Loucy (cell line): Measurements from ENCODE around the gene WDR1.

Source experiments
- H2AFZ ChIP-seq: fragments of 200-600 bp; sonication (generic); 2 replicates; pipeline ENCODE4 v1.6.0; 2016; ENCODE audit warnings: antibody characterized with exemption, mild to moderate bottlenecking, low read length, moderate library complexity
- H3F3A ChIP-seq: fragments of 200-600 bp; 2 replicates; pipeline ENCODE4 v1.6.0; 2016; ENCODE audit warnings: antibody characterized with exemption, low read depth, mild to moderate bottlenecking
- H3K27me3 ChIP-seq: fragments of 200-600 bp; sonication (generic); 2 replicates; pipeline ENCODE4 v1.6.1; 2014; ENCODE audit warnings: low read length, mild to moderate bottlenecking; ENCODE audit not compliant: insufficient read depth, poor library complexity, severe bottlenecking
- H3K36me3 ChIP-seq: fragments of 200-600 bp; sonication (generic); 2 replicates; pipeline ENCODE4 v1.6.1; 2016; ENCODE audit warnings: low read length; ENCODE audit not compliant: insufficient read depth
- H3K4me1 ChIP-seq: fragments of 200-600 bp; sonication (generic); 2 replicates; pipeline ENCODE4 v1.5.1; 2014; ENCODE audit warnings: low read length, mild to moderate bottlenecking; ENCODE audit not compliant: insufficient read depth, poor library complexity, severe bottlenecking
- H3K4me2 ChIP-seq: fragments of 200-600 bp; sonication (generic); 2 replicates; pipeline ENCODE4 v1.6.0; 2014; ENCODE audit warnings: antibody characterized with exemption, low read length, low read depth, mild to moderate bottlenecking; ENCODE audit not compliant: poor library complexity, severe bottlenecking
- H3K4me3 ChIP-seq: fragments of 200-600 bp; sonication (generic); 2 replicates; pipeline ENCODE4 v1.5.1; 2014; ENCODE audit warnings: low read length, mild to moderate bottlenecking, mixed read lengths; ENCODE audit not compliant: poor library complexity, severe bottlenecking
- H3K79me2 ChIP-seq: fragments of 200-600 bp; sonication (generic); 2 replicates; pipeline ENCODE4 v1.6.1; 2014; ENCODE audit warnings: low read length; ENCODE audit not compliant: insufficient read depth
- H3K9ac ChIP-seq: fragments of 200-600 bp; sonication (generic); 2 replicates; pipeline ENCODE4 v1.6.0; 2014; ENCODE audit warnings: mild to moderate bottlenecking, low read depth, low read length, moderate library complexity; ENCODE audit not compliant: poor library complexity, severe bottlenecking
- H3K9me2 ChIP-seq: fragments of 200-600 bp; sonication (generic); replicated peaks from 2 replicates; pipeline ENCODE4 v1.6.1; 2016; ENCODE audit warnings: low read depth, low read length, mixed read lengths
- H3K9me3 ChIP-seq: fragments of 200-600 bp; sonication (generic); 2 replicates; pipeline ENCODE4 v1.6.1; 2014; ENCODE audit warnings: mild to moderate bottlenecking, antibody characterized with exemption, low read length, low read depth; ENCODE audit not compliant: insufficient read depth
- H4K20me1 ChIP-seq: fragments of 200-600 bp; sonication (generic); 2 replicates; pipeline ENCODE4 v1.6.0; 2014; ENCODE audit warnings: antibody characterized with exemption, low read length, mild to moderate bottlenecking; ENCODE audit not compliant: insufficient read depth, poor library complexity, severe bottlenecking
- EZH2phosphoT487 ChIP-seq: fragments of 200-600 bp; IDR thresholded peaks from 2 replicates; pipeline ENCODE4 v1.6.1; 2018; ENCODE audit warnings: antibody characterized with exemption, mild to moderate bottlenecking, moderate library complexity, borderline replicate concordance
- TF ChIP-seq, protein P1 (sequence below): fragments of 200-600 bp; sonication (generic); conservative IDR thresholded peaks from 2 replicates; pipeline ENCODE4 v1.5.1; 2014; ENCODE audit warnings: mild to moderate bottlenecking, antibody characterized with exemption, low read length

Gene WDR1, protein sequence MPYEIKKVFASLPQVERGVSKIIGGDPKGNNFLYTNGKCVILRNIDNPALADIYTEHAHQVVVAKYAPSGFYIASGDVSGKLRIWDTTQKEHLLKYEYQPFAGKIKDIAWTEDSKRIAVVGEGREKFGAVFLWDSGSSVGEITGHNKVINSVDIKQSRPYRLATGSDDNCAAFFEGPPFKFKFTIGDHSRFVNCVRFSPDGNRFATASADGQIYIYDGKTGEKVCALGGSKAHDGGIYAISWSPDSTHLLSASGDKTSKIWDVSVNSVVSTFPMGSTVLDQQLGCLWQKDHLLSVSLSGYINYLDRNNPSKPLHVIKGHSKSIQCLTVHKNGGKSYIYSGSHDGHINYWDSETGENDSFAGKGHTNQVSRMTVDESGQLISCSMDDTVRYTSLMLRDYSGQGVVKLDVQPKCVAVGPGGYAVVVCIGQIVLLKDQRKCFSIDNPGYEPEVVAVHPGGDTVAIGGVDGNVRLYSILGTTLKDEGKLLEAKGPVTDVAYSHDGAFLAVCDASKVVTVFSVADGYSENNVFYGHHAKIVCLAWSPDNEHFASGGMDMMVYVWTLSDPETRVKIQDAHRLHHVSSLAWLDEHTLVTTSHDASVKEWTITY

DNA sequence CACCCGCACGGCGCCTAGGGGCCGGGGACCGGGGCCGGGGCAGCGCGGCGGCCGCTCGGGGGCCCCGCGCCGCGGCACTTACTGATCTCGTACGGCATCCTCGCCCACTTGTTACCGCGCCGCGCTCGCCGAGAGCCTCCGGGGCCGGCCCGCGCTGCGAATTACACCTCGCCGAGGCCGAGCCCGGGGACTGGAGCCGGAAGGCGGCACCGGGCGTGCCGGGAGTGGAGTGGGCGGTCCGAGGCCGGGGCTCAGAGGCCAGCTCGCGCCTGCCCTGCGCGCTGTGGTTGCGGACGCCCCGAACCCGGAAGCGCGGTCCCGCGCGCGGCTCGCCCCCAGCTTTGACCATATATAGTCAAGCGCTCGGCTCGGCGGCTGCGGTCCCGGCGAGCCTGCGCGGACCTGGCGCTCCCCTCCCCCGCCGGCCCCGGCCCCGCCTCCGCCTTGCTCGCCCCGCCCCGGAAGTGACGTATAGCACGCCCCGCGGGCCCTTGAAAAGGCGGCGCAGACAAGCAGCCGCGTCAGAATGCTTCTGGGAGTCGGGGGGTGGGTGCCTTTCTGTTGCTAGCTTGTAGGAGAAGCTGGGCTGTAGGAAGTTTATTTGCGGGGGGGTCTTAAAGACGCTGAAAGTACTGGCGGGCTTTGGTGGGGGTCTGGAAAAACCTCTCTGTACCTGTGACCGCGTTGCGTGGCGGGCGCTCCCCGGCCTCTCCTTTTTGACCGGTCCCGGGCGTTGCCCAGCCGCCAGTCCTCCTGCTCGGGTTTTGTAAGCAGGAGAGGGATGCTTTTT, at the start of gene WDR1:
Gene WDR1 (minus strand): TSS at position 231 of the 790 bp plus-strand sequence. CDS start 133 bp downstream, at position 98.
- H3K79me2 ChIP-seq, result peaks cover 63% of the 10 kb centered on the region
- peaks cover 76% of the 10 kb centered on the region for H3K4me1 ChIP-seq
- no peaks in the 10 kb centered on the region for H3K9me3 ChIP-seq
- peak within 1 kb of the TSS; percentile 97 for H3K4me3 ChIP-seq
- peaks cover 43% of the 10 kb centered on the region for H4K20me1 ChIP-seq
- H3F3A ChIP-seq, result no peaks in the 10 kb centered on the region
- peak within 1 kb of the TSS; percentile 99 for H3K4me2 ChIP-seq
- peaks cover 39% of the 10 kb centered on the region; the same call in 1 of the 2 replicates for H3K36me3 ChIP-seq
- peak within 1 kb of the TSS; percentile 94 for H3K9ac ChIP-seq
- H3K27me3 ChIP-seq, result no peaks in the 10 kb centered on the region
- no peaks in the 10 kb centered on the region for H3K9me2 ChIP-seq
- no peak within 1 kb of the TSS for H2AFZ ChIP-seq
- TF ChIP-seq, protein P1, sequence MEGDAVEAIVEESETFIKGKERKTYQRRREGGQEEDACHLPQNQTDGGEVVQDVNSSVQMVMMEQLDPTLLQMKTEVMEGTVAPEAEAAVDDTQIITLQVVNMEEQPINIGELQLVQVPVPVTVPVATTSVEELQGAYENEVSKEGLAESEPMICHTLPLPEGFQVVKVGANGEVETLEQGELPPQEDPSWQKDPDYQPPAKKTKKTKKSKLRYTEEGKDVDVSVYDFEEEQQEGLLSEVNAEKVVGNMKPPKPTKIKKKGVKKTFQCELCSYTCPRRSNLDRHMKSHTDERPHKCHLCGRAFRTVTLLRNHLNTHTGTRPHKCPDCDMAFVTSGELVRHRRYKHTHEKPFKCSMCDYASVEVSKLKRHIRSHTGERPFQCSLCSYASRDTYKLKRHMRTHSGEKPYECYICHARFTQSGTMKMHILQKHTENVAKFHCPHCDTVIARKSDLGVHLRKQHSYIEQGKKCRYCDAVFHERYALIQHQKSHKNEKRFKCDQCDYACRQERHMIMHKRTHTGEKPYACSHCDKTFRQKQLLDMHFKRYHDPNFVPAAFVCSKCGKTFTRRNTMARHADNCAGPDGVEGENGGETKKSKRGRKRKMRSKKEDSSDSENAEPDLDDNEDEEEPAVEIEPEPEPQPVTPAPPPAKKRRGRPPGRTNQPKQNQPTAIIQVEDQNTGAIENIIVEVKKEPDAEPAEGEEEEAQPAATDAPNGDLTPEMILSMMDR, result no peak
- TF ChIP-seq EZH2phosphoT487, result no peak

DNA sequence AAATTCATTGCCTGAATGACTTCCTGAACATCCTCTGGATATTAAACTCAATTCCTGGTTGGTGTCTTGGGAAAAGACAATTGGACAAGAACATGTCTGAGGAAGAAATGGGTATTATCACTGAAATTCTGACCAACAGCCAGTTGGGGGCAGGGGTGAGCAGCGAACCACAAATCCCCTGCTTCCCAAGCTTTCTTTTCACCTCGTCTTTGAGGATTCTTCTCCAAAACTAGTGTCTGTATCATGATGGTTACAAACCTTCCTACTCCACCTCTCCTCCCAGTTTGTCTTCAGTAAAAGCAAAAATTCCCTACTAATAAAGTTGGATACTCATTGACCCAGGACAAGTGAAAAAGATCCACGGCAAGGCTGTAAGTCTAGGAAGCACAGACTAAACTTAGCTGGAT, 48.3 kb upstream of the WDR1 start:
- TF ChIP-seq, protein P1, result peak; percentile 89
- TF ChIP-seq EZH2phosphoT487, result no peak
- Histone ChIP-seq H3K9ac (peak overlapping the region; percentile 36), H3K27me3 (no peaks in the 10 kb centered on the region), H3K4me1 (peaks cover 70% of the 10 kb centered on the region), H3K4me2 (peak overlapping the region; percentile 11), H3F3A (peaks cover 7% of the 10 kb centered on the region; the same call in 1 of the 2 replicates), H3K36me3 (no peaks in the 10 kb centered on the region), H3K4me3 (no peak overlapping the region), H4K20me1 (no peaks in the 10 kb centered on the region), H2AFZ (peak overlapping the region; percentile 24; the same call in 1 of the 2 replicates), H3K79me2 (no peaks in the 10 kb centered on the region), H3K9me3 (no peaks in the 10 kb centered on the region), H3K9me2 (no peaks in the 10 kb centered on the region)

DNA sequence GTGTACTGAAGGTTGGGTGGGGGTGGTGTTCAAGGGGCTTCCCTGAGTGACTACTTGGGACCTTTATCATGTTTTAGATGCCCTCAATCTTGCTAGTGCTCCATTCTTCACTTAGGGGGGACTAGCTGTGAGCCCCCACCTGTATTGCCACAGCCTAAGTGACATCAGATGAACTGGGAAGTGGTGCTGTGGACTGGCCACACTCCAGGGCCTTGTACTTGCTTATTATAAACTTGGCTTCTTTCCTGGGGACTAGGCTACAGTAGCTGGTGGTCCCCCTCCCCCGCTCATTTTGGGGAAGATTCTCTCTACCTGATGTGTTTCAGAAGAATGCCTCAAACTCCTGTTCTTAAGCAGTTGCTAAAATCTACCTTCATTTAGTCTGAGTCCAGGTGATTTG, 46.7 kb upstream of the WDR1 start:
- no peak for TF ChIP-seq EZH2phosphoT487
- TF ChIP-seq, protein P1, result no peak

More for the DNA sequence above, 46.7 kb upstream of the WDR1 start:
- H4K20me1 ChIP-seq, result no peaks in the 10 kb centered on the region
- H3K9me2 ChIP-seq, result no peaks in the 10 kb centered on the region
- no peaks in the 10 kb centered on the region for H3K79me2 ChIP-seq
- no peaks in the 10 kb centered on the region for H3K9me3 ChIP-seq
- no peaks in the 10 kb centered on the region for H3K36me3 ChIP-seq
- peak overlapping the region; percentile 72 for H3K4me2 ChIP-seq
- H3K27me3 ChIP-seq, result no peaks in the 10 kb centered on the region
- peaks cover 7% of the 10 kb centered on the region; the same call in 1 of the 2 replicates for H3F3A ChIP-seq
- H2AFZ ChIP-seq, result no peak overlapping the region
- peaks cover 75% of the 10 kb centered on the region for H3K4me1 ChIP-seq
- H3K9ac ChIP-seq, result peak overlapping the region; percentile 63
- no peak overlapping the region for H3K4me3 ChIP-seq
